ENCODE data around the gene CSNK1A1L. TPM values are rescaled to one million over a fixed set of nuclear protein-coding genes. Genes with fewer than 3 reads are reported as not detected.

The CSNK1A1L gene
- total RNA-seq, 1 experiment from 2014 or later: not detected

- H3K27me3 ChIP-seq (ENCODE audit: insufficient read depth, low read length): no peaks in the 10 kb centered on the region
- POLR2A ChIA-PET: no interaction called here
- H3K4me2 ChIP-seq (ENCODE audit: low read length): no peak overlapping the region
- TF ChIP-seq TCF7L2 (IDR thresholded peaks at IDR 0.05; ENCODE audit: borderline replicate concordance, extremely low read depth, insufficient read depth, insufficient read length) (no peak), SP1 (IDR thresholded peaks at IDR 0.05; ENCODE audit: low read depth) (no peak), CTCF (IDR thresholded peaks at IDR 0.05 in 2 of 3, conservative IDR thresholded peaks at IDR 0.05 in 1 of 3; ENCODE audit: borderline replicate concordance in 1 of 3, insufficient read depth in 1 of 3, low read depth in 2 of 3, low read length in 2 of 3) (no peak), EZH2phosphoT487 (IDR thresholded peaks at IDR 0.05; ENCODE audit: borderline replicate concordance) (no peak), ELF1 (IDR thresholded peaks at IDR 0.05; ENCODE audit: borderline replicate concordance, low read depth) (no peak), REST (IDR thresholded peaks at IDR 0.05; ENCODE audit: low read depth) (no peak), POLR2AphosphoS5 (IDR thresholded peaks at IDR 0.05; ENCODE audit: low read depth, low read length) (no peak), CBX3 (IDR thresholded peaks at IDR 0.05; ENCODE audit: low read depth) (no peak), JUND (IDR thresholded peaks at IDR 0.05) (no peak), YY1 (IDR thresholded peaks at IDR 0.05; ENCODE audit: extremely low read depth, insufficient replicate concordance, low read depth, low read length) (no peak), EGR1 (IDR thresholded peaks at IDR 0.05; ENCODE audit: low read depth) (no peak), FOSL1 (IDR thresholded peaks at IDR 0.05; ENCODE audit: low read depth) (no peak), RAD21 (IDR thresholded peaks at IDR 0.05; ENCODE audit: low read depth) (no peak), MAX (IDR thresholded peaks at IDR 0.05) (no peak), SIN3A (IDR thresholded peaks at IDR 0.05; ENCODE audit: low read depth) (no peak), EZH2 (IDR thresholded peaks at IDR 0.05) (no peak), SRF (IDR thresholded peaks at IDR 0.05; ENCODE audit: low read depth) (no peak), ATF3 (IDR thresholded peaks at IDR 0.05) (no peak)
- no peaks in the 10 kb centered on the region for H3K9me2 ChIP-seq (ENCODE audit: insufficient read depth)
- CTCF ChIA-PET: interaction anchor here (0.7 kb wide), 1 partner anchor 10 kb away, joined by 4 read pairs; no protein-coding TSS in a partner anchor
- H4K20me1 ChIP-seq (ENCODE audit: insufficient read depth): no peaks in the 10 kb centered on the region
- no peaks in the 10 kb centered on the region for H3K4me1 ChIP-seq (ENCODE audit: control insufficient read depth in 1 of 2, insufficient read depth in 2 of 2, low read length in 2 of 2)
- ATAC-seq (no peak), DNase-seq (ENCODE audit: low read depth, low spot score) (no peak)
- H3K27ac ChIP-seq (ENCODE audit: low read depth, low read length): no peak overlapping the region
- H3K79me2 ChIP-seq (ENCODE audit: insufficient read depth, low read length): no peaks in the 10 kb centered on the region
- no peak overlapping the region for H3K9ac ChIP-seq (ENCODE audit: low read length)
- intact Hi-C loops (cut with micrococcal nuclease): no loop called here
- RAD21 ChIA-PET (ENCODE audit: low non-redundant PET in 1 of 2, low total read pairs in 2 of 2, uncharacterized antibody in 2 of 2, unreplicated experiment in 2 of 2): no interaction called here
- no peaks in the 10 kb centered on the region for H3K9me3 ChIP-seq (ENCODE audit: control insufficient read depth in 1 of 2, insufficient read depth in 1 of 2, low read depth in 1 of 2, low read length in 2 of 2)
- no TSS peak for BruUV-seq (replicated peaks)
- H2AFZ ChIP-seq (ENCODE audit: low read depth, low read length, poor library complexity, severe bottlenecking): no peak overlapping the region
- H3K36me3 ChIP-seq (ENCODE audit: control insufficient read depth in 1 of 2, insufficient read depth in 2 of 2, low read length in 2 of 2): no peaks in the 10 kb centered on the region
- H3K4me3 ChIP-seq (replicated peaks in 1 of 2; ENCODE audit: low read depth in 1 of 2, low read length in 2 of 2): no peak overlapping the region
Observed at GRCh38 chr13:37132211-37132610, 26.7 kb upstream of the CSNK1A1L start.
